HCEC 1CT (cell line): ENCODE results near the gene SIGLEC11.
"Not testable (repeated sequence)": the region's sequence is repeated elsewhere in the genome, so short reads cannot be mapped to it uniquely, and the experiment has no call there.

Source experiments
- DNase-seq: peaks from one replicate; pipeline ENCODE4 v3.0.0-alpha.2; 2017

Gene SIGLEC11

DNA sequence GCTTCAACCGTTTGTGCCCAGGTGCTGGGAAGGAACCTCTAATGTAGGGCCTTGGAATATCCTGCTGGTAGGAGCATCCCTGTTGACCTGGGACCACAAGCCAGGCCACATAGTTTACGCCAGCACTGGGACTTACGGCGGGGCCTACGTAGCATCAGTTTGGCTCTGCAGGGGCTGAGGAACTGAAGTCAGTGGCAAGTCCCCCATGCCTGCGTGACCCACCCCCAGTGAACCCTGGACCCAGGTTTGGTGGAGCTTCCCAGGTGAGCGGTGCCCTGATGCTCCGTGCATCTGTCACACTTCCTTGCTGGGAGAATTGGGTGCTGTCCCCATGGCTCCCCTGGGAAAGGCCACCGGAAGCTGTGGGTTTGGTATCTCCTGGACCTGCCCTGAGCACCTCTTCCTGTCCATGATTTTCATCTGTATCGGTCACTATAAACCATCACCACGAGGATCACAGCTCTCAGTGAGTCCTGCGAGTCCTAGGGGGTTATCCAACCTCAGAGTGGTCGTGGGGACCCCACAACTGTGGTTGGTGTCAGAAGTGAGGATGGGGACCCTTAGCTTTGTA lies 9.9 kb downstream of the SIGLEC11 start:
- no peak for DNase-seq

DNA sequence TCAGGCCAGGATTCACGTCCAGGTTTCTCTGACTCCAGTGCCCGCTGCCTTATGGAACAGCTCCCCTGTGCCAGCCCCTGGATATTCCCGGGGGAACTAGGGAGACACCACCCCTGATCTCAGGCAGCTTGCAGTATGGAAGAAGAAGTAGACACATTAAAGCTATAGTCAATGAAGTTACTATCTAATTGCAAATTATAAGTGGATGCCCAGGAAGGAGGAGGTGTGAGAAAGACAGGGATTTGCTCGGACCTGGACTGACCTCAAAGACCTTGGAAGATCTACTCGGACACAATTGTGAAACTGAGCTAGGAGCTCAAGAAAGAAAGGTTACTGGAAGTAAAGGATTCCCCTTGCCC lies 10.4 kb downstream of the SIGLEC11 start:
- DNase-seq: no peak

DNA sequence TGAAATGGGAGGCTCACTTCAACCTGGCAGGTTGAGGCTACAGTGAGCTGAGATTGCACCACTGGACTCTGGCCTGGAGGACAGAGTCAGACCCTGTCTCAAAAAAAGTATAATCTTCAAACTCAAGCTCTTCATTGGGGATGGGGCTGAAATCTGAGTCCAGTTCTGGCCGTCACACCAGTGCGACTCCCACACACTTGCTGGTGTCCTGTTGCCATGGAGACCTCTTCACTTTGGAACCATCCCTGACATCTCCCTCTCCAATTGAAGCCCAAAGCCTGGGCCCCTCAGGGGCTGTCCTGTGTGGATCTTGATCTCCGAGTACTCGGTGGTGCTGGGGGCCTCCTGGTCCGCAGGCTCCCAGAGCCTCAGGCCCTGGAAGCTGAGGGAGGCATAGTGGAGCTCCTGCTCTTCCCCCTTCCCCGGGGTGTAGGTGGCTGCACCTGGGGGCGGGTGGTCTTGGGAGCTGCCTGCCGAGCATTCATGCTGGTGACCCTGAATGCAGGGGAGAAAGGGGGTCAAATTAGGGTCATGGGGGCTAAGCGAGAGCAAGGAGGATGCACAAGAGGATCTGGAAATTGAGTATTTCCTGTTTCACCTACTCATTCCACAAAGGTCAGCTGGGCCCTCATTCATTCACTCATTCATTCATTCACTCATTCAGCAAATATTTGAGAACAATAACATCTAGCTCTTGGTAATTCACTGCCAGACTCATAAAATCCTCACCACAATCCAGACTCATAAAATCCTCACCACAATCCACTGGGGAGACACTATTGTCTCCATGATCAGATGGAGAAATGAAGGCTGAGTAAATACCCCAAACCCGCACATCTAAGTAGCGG lies 11.0 kb downstream of the SIGLEC11 start:
- no peak for DNase-seq

DNA sequence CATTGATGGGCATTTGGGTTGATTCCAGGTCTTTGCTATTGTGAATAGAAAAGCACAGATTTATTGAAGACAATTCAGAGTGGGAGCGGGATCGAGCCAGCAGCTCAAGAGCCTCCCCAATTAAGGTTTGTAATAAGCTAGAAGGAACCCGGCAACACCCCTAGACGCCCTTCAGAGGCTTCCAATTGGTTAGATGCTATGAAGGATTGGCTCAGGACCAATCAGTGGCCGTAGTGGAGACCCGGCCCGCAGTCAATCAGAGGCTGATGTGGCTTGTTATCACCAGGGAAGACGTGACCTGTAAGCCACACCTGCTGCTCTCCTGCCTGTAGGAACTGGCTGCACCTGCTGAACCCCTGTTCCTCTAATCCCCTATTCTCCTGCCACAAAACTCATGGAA lies 14.6 kb downstream of the SIGLEC11 start:
- no peak for DNase-seq

DNA sequence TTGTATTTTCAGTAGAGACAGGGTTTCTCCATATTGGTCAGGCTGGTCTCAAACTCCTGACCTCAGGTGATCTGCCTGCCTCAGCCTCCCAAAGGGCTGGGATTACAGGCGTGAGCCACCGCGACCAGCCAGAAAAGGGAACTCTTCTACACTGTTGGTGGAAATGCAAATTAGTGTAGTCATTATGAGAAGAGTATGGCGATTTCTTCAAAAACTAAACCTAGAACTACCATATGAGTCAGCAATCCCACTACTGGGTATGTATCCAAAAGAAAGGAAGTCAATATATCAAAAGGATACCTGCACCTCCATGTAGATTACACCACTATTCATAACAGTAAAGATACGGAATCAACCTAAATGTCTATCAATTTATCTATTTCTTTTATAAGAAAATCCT lies 16.4 kb downstream of the SIGLEC11 start:
- not testable (repeated sequence) for DNase-seq

DNA sequence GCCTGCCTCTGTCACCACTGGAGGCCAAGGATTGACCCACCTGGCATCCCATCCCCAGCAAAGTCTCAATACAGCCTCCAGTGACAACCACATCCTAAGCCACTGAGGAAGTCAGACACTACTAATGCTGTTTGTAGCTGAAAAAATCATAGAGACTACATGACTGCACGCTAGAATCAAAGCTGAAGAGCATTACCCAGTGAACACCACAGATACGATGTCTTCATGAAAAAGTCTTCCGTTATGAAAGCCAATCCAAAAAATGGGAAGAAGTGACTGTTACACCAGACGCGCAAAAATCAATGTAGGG lies 20.5 kb downstream of the SIGLEC11 start:
- DNase-seq: no peak

DNA sequence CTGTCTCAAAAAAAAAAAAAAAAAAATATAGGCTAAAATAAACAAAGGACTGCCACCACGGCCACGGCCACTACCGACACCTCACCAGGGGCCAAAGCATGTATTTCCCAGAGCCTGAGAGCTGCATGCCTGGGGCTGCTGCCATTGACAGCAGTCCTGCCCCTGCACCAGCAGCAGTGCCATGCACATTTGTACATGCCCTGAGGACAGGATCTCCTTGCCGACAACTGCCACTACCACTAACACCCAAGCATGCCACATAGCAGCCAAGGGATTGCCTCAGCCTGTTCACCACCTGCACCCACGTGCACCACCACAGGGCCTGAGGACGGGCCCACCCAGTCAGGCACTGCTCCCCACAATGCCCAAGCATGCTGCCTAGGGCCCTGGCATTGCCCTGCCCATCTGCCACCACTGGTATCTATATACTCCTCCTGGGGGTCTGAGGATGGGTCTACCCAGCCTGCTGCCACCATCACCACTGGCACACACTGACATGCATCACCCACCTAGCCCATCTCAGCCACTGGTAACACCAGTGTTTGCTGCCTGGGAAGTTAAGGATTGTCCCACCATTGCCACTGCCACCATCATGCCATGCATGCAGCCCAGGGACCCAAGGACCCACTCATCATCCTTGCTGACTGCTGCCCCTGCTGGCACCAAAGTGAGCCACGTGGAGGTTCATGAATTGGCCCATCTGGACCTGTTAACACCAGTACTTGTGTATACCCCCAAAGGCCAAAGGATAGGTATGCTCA lies 21.1 kb downstream of the SIGLEC11 start:
- no peak for DNase-seq

DNA sequence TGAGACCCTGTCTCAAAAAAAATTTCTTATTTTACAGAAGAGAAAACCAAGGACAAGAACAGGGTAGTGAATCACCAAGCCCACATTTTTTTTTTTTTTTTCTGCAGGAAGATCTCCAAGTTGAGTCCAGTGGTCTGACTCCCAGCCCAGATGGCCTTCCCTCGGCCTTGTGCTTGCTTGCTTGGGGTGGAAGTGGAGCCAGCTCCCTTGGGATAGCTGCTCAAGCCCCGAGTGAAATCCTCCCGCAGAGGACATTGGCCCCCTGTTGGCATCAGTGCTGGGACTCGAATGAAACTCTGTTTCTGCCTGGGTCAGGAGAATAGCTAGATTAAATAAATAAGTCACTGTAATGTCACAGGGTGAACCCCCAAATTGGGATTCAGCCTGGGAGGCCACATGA lies 22.3 kb downstream of the SIGLEC11 start:
- no peak for DNase-seq

DNA sequence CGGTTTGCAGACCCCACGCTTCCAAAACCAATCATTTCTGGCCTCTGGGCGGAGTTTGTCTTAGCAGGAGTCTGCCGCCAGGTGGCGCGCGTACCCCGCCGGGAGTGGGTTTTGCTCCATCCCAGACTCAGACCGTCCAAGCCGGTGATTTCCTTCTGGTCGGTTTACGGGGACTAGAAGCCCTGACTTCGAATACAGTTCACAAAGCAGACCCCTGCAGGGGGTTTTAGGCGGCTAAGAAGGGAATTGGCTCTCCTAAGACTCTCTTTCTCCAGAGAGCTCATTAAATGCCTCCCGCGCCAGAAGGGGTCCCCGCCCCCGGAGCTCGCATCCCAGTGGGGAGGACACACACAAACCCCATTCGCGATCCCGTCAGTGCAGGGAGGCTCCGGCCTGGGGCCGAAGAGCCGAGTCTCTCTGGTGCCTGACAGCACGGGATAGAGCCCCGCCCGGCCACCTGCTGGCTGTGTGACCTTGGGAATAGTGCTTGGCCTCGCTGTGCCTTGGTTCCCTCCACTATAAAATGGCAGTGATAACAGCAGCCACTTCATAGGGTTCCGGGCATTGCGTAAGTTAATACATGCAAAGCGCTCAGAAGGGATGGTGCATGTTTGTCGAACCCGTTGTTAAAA lies 23.1 kb downstream of the SIGLEC11 start:
- peak; percentile 43 for DNase-seq

DNA sequence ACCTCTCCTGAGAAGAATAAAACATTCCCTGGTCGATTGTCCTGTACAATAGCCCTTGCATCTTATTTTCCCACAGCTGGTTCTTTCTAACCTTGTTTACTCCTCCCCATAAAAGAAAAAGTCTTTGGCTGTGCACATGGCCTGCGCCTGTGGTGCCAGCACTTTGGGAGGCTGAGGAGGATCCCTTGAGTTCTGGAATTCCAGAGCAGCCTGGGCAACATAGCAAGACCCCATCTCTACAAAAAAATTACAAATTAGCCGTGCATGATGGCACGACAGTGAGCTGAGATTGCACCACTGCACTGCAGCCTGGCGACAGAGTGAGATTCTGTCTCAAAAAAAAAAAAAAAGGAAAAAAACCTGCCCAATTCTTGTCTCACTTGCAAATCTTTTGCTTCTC lies 24.4 kb downstream of the SIGLEC11 start:
- no peak for DNase-seq

DNA sequence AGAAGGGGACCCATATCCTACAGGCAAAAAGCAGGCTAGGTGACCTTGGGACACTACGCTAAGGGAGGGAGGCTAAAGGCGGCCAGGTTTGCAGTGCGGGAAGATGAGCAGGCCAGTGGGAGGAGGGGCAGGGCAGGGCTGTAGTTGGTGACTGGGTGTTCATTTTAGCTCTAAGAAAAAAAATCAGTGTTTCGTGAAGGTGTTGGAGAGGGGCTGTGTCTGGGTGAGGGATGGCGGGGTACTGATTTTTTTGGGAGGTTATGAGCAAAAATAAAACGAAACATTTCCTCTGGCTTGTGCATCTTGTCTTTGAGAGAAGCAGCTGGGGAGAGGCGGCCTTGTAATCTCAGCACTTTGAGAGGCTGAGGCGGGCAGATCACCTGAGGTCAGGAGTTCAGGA lies 27.3 kb downstream of the SIGLEC11 start:
- no peak for DNase-seq

DNA sequence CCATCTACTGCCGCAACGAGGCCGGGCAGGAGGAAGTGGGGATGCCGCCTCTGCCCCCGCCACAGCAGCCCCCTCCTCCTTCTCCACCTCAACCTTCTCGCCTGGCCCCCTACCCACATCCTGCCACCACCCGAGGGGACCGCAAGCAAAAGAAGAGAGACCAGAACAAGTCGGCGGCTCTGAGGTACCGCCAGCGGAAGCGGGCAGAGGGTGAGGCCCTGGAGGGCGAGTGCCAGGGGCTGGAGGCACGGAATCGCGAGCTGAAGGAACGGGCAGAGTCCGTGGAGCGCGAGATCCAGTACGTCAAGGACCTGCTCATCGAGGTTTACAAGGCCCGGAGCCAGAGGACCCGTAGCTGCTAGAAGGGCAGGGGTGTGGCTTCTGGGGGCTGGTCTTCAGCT lies 28.2 kb downstream of the SIGLEC11 start:
- DNase-seq: no peak

DNA sequence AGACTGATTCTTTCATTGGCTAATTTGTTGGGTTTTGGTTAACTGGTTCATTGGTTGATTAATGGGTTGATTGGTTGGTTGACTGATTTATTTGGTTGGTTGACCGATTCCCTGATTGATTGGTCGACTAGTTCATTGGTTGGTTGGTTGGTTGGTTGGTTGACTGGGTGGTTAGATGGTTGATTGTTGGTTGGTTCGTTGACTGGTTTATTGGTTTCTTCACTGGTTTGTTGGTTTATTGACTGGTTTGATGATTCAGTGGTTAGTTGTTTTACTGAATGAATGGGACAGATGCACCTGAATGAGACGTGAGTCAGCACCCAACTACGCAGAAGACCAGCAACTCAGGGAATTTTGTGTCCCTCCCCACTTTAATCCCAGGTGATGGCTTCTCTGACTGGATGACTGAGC lies 28.9 kb downstream of the SIGLEC11 start:
- DNase-seq: no peak

DNA sequence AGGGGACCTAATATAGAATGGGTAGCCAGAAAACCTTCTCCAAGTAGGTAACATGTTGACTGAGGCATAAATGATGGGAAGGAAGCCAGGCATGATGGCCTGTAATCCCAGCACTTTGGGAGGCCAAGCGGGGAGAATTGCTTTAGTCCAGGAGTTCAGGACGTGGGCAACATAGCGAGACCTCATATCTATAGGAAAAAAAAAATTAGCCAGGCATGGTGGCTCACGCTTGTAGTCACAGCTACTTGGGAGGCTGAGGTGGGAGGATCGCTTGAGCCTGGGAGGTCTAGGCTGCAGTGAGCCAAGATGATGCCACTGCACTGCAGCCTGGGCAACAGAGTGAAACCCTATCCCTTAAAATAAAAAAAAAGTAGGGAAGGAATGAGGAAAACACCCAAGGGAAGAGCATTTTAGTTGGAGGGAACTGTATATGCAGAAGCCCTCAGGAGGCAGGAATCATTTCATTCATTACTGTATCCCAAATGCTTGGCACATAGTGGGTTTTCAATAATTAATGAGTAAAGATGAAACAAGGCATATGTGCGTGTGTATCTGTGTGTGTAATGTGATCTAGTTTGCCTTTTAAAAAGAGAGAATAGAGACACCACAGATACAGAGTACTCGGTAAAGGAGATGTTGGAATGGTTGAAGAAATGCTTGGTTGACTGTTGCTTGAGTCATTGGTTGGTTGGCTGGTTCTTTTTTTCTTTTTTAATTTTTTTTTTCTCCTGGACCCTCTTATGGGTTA lies 29.5 kb downstream of the SIGLEC11 start:
- no peak for DNase-seq

DNA sequence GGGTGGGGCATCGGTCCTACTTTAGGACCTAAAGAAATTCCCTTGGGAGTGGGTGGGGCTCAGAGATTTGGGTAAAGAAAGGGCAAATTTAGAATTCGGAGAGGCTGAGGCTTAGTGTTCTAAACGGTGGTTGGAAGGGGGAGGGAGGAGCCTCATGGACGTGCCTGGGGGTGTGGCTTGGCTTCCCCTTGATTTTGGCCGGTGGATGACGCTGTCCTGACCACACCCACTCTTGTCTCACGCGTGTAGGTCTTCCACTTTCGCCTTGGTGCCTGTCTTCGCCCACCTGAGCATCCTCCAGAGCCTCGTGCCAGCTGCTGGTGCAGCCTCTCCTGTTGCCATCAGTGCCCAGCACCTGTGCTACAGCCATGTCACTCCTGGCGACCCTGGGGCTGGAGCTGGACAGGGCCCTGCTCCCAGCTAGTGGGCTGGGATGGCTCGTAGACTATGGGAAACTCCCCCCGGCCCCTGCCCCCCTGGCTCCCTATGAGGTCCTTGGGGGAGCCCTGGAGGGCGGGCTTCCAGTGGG lies 30.4 kb downstream of the SIGLEC11 start:
- DNase-seq: no peak

DNA sequence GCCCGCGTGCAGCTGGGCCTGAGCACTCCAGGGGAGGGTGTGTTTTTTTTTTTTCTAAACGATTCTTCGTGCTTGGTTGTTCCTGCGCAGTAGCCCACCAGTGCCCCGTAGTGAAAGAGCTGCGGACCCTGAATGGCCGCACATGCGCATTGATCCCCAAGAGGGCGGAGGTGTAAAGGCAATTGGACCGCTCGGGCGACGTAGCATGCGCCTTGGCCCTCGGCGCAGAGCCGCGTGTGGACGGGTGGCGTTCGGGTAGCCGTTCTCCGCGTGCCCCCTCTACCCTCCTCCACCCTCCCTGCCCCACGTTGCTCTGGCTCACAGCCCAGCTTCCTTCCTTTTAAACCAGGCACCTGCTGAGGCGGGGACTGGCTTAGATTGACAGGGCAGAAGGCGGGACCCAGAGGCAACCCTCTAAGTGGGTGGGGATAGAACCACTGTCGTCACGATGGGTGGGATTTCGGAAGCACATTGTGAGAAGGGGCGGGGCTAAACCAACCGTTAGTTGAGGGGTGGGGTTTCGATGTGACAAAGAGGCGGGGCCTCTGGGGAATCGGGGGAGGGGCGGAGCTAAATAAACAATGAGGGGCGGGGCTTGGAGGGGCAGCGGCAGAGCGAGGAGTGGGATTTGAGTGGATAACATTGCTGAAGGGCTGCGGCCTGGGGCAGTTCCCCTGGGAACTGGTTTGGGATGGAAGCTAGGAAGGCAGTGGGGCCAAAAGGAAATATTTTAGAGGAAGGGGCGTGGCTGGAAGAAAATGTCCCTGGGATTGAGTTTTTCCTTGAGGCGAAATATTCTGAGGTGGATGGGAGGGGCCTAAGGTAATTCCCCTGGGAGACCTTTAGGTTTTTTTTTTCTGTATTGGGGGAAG lies 31.1 kb downstream of the SIGLEC11 start:
- DNase-seq: peak; percentile 96

DNA sequence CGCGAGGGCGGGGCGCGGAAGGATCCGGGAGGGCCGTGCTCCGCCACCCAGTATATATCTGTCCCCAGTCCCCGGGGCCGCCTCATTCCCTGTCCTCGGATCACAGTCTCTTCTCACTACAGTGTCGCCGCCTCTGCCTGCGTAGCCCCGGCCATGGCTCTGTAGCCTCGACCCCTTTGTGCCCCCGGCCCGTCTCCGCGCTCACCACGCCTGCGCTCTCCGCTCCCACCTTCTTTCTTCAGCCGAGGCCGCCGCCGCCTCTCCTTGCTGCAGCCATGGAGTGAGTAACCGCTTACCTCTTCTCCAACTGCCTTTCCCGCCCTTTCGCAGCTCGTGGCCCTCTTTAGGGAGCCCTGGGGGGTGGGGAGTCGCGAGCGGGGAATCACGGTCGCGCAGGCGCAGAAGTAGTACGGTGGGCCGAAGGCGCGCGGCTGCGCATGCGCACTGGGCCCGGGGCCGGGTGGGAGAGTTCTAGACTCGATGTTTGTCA lies 31.8 kb downstream of the SIGLEC11 start, which contains the start of the genes ATF5 and NUP62:
Gene ATF5, plus strand, starts transcription at position 85 of the 490 bp plus-strand sequence. CDS start 1,646 bp downstream, outside the sequence.
Gene NUP62, minus strand, starts transcription at position 384 of the 490 bp plus-strand sequence. CDS start 19,697 bp downstream, outside the sequence.
- DNase-seq: peak; percentile 71

DNA sequence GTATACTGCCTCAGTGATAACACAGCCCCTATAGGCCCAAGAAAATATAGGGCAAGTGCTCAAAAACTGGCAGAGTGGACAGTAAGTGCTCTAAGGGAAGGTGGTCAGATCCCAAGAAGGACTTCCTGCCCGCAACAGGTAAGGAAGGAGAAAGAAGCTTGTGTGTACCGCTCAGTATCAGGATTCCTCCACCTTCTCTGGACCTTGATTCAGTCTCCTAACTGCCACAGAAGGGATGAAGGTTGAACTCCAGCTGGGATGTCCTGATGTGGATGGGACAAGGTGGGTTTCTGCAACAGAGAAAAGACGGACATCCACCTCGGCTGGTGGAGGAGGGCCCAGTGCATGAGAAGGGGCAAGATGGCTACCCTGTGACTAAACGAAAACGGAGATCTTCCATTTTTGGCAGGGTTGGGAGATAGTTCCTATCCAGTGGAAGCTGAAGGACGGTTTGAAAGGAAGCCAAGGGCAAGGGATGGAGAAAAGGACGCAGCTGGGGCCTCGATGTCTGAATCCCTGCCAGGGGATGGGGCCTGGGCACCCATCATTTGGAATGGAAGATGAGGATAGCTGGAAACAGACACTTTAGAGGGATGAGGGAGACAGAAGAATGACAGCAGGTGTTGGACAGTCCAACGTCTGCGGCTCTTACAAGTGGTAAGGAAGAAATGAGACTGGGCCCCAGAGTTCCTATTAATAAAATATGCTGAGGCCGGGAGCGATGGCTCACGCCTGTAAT lies 33.3 kb downstream of the SIGLEC11 start:
- DNase-seq: no peak

DNA sequence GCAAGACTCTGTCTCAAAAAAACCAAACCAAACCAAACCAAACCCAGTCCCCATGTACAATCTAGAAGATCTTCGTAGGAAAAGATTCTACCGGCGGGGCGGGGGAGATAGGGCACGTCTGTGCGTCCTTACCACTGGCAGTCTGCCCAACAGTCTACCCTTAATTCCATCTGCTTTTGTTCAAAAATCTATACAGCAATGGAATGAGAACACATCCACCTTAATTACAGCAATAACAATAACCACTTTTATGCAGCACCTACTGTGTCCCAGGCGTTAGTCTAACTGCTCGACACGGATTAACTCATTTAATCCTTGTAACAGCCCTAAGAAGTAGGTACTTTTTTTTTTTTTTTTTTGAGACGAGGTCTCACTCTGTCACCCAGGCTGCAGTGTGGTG lies 34.5 kb downstream of the SIGLEC11 start:
- no peak for DNase-seq

DNA sequence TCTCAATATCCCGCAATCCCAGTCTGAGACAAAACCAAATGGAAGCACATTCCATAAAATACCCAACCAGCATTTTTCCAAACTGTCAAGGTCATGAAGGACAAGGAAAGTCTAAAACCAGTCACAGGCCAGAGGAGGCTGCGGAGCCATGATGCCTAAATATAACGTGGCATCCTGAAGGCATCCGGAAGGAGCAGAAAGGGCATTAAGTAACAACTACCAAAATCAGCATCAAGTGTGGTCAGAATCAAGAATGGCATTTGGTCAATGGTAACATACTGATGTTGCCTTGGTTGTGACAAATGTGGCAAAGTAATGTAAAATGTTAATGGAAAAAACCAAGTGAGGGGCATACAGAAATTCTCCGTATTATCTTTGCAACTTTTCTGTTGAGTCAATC lies 35.5 kb downstream of the SIGLEC11 start:
- no peak for DNase-seq

DNA sequence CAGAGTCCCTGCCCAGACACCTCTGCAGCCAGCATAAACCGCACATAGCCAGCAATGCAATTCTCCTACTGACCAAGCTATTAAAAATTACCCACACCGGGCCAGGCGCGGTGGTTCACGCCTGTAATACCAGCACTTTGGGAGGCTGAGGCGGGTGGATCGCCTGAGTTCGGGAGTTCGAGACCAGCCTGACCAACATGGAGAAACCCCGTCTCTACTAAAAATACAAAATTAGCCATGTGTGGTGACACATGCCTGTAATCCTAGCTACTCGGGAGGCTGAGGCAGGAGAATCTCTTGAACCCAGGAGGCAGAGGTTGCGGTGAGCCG lies 36.1 kb downstream of the SIGLEC11 start:
- DNase-seq: not testable (repeated sequence)
